Skeletal muscle satellite cell (primary cell): ENCODE data around the gene PTPRT.

Experiments
- H3K27me3 ChIP-seq: 2 replicates; pipeline ENCODE4 v1.7.0; 2013; ENCODE audit warnings: low read length; ENCODE audit not compliant: control insufficient read depth, insufficient read depth
- H3K36me3 ChIP-seq: 2 replicates; pipeline ENCODE4 v1.7.0; 2013; ENCODE audit warnings: mild to moderate bottlenecking, control low read depth, low read length; ENCODE audit not compliant: insufficient read depth
- H3K4me1 ChIP-seq: 2 replicates; pipeline ENCODE4 v1.7.0; 2013; ENCODE audit warnings: low read length; ENCODE audit not compliant: control insufficient read depth, insufficient read depth
- H3K4me2 ChIP-seq: 2 replicates; pipeline ENCODE4 v1.7.0; 2013; ENCODE audit warnings: mild to moderate bottlenecking, low read length
- H3K4me3 ChIP-seq: 2 replicates; pipeline ENCODE4 v1.7.0; 2013; ENCODE audit warnings: low read length
- H3K9ac ChIP-seq: 2 replicates; pipeline ENCODE4 v1.7.0; 2013; ENCODE audit warnings: mild to moderate bottlenecking, low read depth, low read length, moderate library complexity
- H3K9me3 ChIP-seq: replicated peaks from 2 replicates; pipeline ENCODE4 v1.7.0; 2013; ENCODE audit warnings: mild to moderate bottlenecking, control low read depth, low read length

PTPRT gene

GRCh38 chr20:42594659-42595058 is 595.0 kb downstream of the PTPRT start:
- no peak overlapping the region for H3K4me3 ChIP-seq
- peaks cover 16% of the 10 kb centered on the region for H3K9me3 ChIP-seq
- no peaks in the 10 kb centered on the region for H3K4me1 ChIP-seq
- no peaks in the 10 kb centered on the region for H3K27me3 ChIP-seq
- H3K9ac ChIP-seq, result no peak overlapping the region
- no peak overlapping the region for H3K4me2 ChIP-seq
- no peaks in the 10 kb centered on the region for H3K36me3 ChIP-seq

- Histone ChIP-seq H3K27me3 (no peaks in the 10 kb centered on the region), H3K36me3 (no peaks in the 10 kb centered on the region), H3K9ac (no peak overlapping the region), H3K4me1 (no peaks in the 10 kb centered on the region), H3K4me3 (no peak overlapping the region), H3K4me2 (no peak overlapping the region), H3K9me3 (peaks cover 10% of the 10 kb centered on the region)
These were observed 595.7 kb downstream of the PTPRT start for GRCh38 chr20:42594011-42594410.

- Histone ChIP-seq H3K27me3 (no peaks in the 10 kb centered on the region), H3K36me3 (no peaks in the 10 kb centered on the region), H3K4me3 (no peak overlapping the region), H3K9ac (no peak overlapping the region), H3K9me3 (peaks cover 18% of the 10 kb centered on the region), H3K4me2 (no peak overlapping the region), H3K4me1 (no peaks in the 10 kb centered on the region)
These were observed 599.6 kb downstream of the PTPRT start for GRCh38 chr20:42589976-42590639.

GRCh38 chr20:42588847-42589246 is 600.9 kb downstream of the PTPRT start:
- H3K27me3 ChIP-seq, result no peaks in the 10 kb centered on the region
- no peak overlapping the region for H3K9ac ChIP-seq
- no peak overlapping the region for H3K4me2 ChIP-seq
- H3K4me3 ChIP-seq, result no peak overlapping the region
- no peaks in the 10 kb centered on the region for H3K36me3 ChIP-seq
- peaks cover 14% of the 10 kb centered on the region for H3K9me3 ChIP-seq
- H3K4me1 ChIP-seq, result no peaks in the 10 kb centered on the region

GRCh38 chr20:42587427-42587826 is 602.3 kb downstream of the PTPRT start:
- Histone ChIP-seq H3K4me3 (no peak overlapping the region), H3K36me3 (no peaks in the 10 kb centered on the region), H3K9me3 (peaks cover 13% of the 10 kb centered on the region), H3K27me3 (no peaks in the 10 kb centered on the region), H3K4me2 (no peak overlapping the region), H3K4me1 (no peaks in the 10 kb centered on the region), H3K9ac (no peak overlapping the region)

- H3K9me3 ChIP-seq, result peaks cover under 1% of the 10 kb centered on the region
- no peaks in the 10 kb centered on the region for H3K36me3 ChIP-seq
- H3K9ac ChIP-seq, result no peak overlapping the region
- no peaks in the 10 kb centered on the region for H3K27me3 ChIP-seq
- no peaks in the 10 kb centered on the region for H3K4me1 ChIP-seq
- H3K4me2 ChIP-seq, result no peak overlapping the region
- no peak overlapping the region for H3K4me3 ChIP-seq
These were observed 608.4 kb downstream of the PTPRT start for GRCh38 chr20:42581311-42581710.

- Histone ChIP-seq H3K9ac (no peak overlapping the region), H3K4me1 (no peaks in the 10 kb centered on the region), H3K27me3 (no peaks in the 10 kb centered on the region), H3K9me3 (peaks cover 3% of the 10 kb centered on the region), H3K4me3 (no peak overlapping the region), H3K36me3 (no peaks in the 10 kb centered on the region), H3K4me2 (no peak overlapping the region)
These were observed 613.5 kb downstream of the PTPRT start for GRCh38 chr20:42576167-42576566.

- H3K9me3 ChIP-seq, result peaks cover 8% of the 10 kb centered on the region
- H3K27me3 ChIP-seq, result no peaks in the 10 kb centered on the region
- no peak overlapping the region for H3K4me2 ChIP-seq
- H3K4me1 ChIP-seq, result no peaks in the 10 kb centered on the region
- H3K36me3 ChIP-seq, result no peaks in the 10 kb centered on the region
- H3K9ac ChIP-seq, result no peak overlapping the region
- no peak overlapping the region for H3K4me3 ChIP-seq
These were observed 617.2 kb downstream of the PTPRT start for GRCh38 chr20:42572320-42573016.

- Histone ChIP-seq H3K36me3 (no peaks in the 10 kb centered on the region), H3K27me3 (no peaks in the 10 kb centered on the region), H3K4me1 (no peaks in the 10 kb centered on the region), H3K9me3 (peaks cover 7% of the 10 kb centered on the region), H3K9ac (no peak overlapping the region), H3K4me3 (no peak overlapping the region), H3K4me2 (no peak overlapping the region)
These were observed 622.3 kb downstream of the PTPRT start for GRCh38 chr20:42567409-42567808.

GRCh38 chr20:42565235-42565995 is 624.3 kb downstream of the PTPRT start:
- Histone ChIP-seq H3K4me3 (no peak overlapping the region), H3K4me2 (no peak overlapping the region), H3K27me3 (no peaks in the 10 kb centered on the region), H3K36me3 (no peaks in the 10 kb centered on the region), H3K4me1 (no peaks in the 10 kb centered on the region), H3K9ac (no peak overlapping the region), H3K9me3 (peaks cover 7% of the 10 kb centered on the region)

GRCh38 chr20:42559665-42560064 is 630.0 kb downstream of the PTPRT start:
- Histone ChIP-seq H3K9me3 (peaks cover 14% of the 10 kb centered on the region), H3K4me2 (no peak overlapping the region), H3K4me3 (no peak overlapping the region), H3K9ac (no peak overlapping the region), H3K36me3 (no peaks in the 10 kb centered on the region), H3K27me3 (no peaks in the 10 kb centered on the region), H3K4me1 (no peaks in the 10 kb centered on the region)
